Adipocyte (in vitro differentiated cells): ENCODE data around the gene CABLES1.

Experiments
- DNase-seq: peaks from one replicate; pipeline ENCODE4 v3.0.0-alpha.2; 2015; ENCODE audit warnings: low read depth
- H3K27me3 ChIP-seq: replicated peaks from 2 replicates; pipeline ENCODE4 v1.7.0; 2013; ENCODE audit warnings: mild to moderate bottlenecking, low read length, moderate library complexity; ENCODE audit not compliant: control insufficient read depth, insufficient read depth
- H3K36me3 ChIP-seq: 2 replicates; pipeline ENCODE4 v1.7.0; 2013; ENCODE audit warnings: low read length, mild to moderate bottlenecking, moderate library complexity; ENCODE audit not compliant: control insufficient read depth, insufficient read depth, severe bottlenecking
- H3K4me1 ChIP-seq: 2 replicates; pipeline ENCODE4 v1.7.0; 2013; ENCODE audit warnings: mild to moderate bottlenecking, low read length, moderate library complexity; ENCODE audit not compliant: control insufficient read depth, insufficient read depth
- H3K4me3 ChIP-seq: 2 replicates; pipeline ENCODE4 v1.7.0; 2013; ENCODE audit warnings: mild to moderate bottlenecking, low read length, moderate library complexity
- H3K9ac ChIP-seq: 2 replicates; pipeline ENCODE4 v1.7.0; 2013; ENCODE audit warnings: mild to moderate bottlenecking, low read length, moderate library complexity
- H3K9me3 ChIP-seq: 2 replicates; pipeline ENCODE4 v1.7.0; 2013; ENCODE audit warnings: mild to moderate bottlenecking, low read length, moderate library complexity; ENCODE audit not compliant: control insufficient read depth

The CABLES1 gene

GRCh38 chr18:23203891-23204432, 68.7 kb downstream of the CABLES1 start:
- Histone ChIP-seq H3K27me3 (no peaks in the 10 kb centered on the region), H3K9me3 (peaks cover 15% of the 10 kb centered on the region), H3K4me3 (no peak overlapping the region), H3K36me3 (peaks cover 49% of the 10 kb centered on the region), H3K4me1 (peaks cover 22% of the 10 kb centered on the region), H3K9ac (no peak overlapping the region)
- no peak for DNase-seq

DNA sequence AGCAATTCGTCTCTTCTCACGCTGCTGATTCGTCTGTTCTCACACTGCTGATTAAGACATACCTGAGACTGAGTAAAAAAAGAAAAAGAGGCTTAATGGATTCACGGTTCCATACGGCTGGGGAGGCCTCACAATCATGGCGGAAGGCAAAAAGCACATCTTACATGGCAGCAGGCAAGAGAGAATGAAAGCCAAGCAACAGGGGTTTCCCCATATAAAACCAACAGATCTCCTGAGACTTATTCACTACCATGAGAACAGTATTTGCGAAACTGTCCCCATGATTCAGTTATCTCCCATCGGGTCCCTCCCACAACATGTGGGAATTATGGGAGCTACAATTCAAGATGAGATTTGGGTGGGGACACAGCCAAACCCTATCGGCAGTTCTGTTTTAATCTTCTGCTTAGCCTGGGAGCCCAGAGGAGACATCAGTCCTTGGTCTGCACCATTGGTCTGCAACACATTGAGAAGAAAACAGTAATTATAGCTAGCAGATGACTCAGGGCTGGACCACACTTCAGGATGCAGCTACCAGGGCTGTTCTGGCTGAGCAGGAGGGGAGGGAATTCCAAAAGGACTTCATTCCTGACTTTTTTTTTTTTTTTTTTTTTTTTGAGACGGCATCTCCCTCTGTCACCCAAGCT, 69.4 kb downstream of the CABLES1 start:
- Histone ChIP-seq H3K9me3 (peaks cover 15% of the 10 kb centered on the region), H3K27me3 (no peaks in the 10 kb centered on the region), H3K36me3 (peaks cover 45% of the 10 kb centered on the region), H3K4me1 (peaks cover 16% of the 10 kb centered on the region), H3K9ac (no peak overlapping the region), H3K4me3 (no peak overlapping the region)
- no peak for DNase-seq

DNA sequence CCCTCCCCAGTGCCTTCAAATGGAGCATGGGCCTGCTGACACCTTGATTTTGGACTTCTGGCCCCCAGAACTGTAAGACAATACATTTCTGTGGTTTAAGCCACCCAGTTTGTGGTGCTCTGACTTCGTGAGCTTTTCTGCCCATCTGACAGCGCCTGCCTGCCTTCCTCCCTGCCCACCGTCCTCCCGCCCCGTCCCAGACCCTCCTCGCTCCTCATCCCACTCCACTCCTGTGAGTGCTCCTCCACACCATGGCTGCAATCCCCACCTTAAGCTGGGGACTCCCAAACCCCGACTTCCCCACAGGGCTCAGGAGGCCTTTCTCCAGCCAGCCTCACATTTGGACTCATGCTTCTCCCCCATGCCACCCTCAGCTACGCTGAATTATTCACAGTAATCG, 70.7 kb downstream of the CABLES1 start:
- peaks cover 15% of the 10 kb centered on the region for H3K9me3 ChIP-seq
- peaks cover 13% of the 10 kb centered on the region for H3K4me1 ChIP-seq
- H3K27me3 ChIP-seq, result no peaks in the 10 kb centered on the region
- peaks cover 51% of the 10 kb centered on the region for H3K36me3 ChIP-seq
- no peak for DNase-seq
- no peak overlapping the region for H3K9ac ChIP-seq
- no peak overlapping the region for H3K4me3 ChIP-seq

- Histone ChIP-seq H3K4me1 (peaks cover 9% of the 10 kb centered on the region), H3K36me3 (peaks cover 43% of the 10 kb centered on the region), H3K27me3 (no peaks in the 10 kb centered on the region), H3K9ac (no peak overlapping the region), H3K9me3 (peaks cover 15% of the 10 kb centered on the region), H3K4me3 (no peak overlapping the region)
- DNase-seq, result no peak
Observed at GRCh38 chr18:23207191-23207955, 72.1 kb downstream of the CABLES1 start.

DNA sequence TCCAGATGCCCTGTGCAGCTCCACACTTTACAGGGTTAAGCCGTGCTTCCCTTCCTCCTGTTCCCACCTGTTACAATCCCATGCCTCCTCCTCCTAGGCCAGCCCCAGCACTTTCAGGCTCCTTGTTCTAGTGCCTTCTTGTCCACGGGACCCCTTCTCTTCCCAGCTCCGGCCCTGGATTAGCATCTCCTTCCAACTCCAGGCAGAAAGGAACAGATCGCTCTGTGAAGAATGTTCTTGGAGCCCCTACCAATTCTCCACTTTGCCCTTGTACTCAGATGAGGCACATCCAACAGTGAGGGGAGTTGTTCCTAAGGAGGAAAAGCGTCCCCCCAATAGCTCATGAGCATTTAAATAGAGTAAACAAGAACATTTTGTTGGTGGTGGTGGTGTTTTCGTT, 72.7 kb downstream of the CABLES1 start:
- Histone ChIP-seq H3K36me3 (peaks cover 41% of the 10 kb centered on the region), H3K4me1 (peaks cover 15% of the 10 kb centered on the region), H3K9ac (no peak overlapping the region), H3K27me3 (no peaks in the 10 kb centered on the region), H3K4me3 (no peak overlapping the region), H3K9me3 (peaks cover 15% of the 10 kb centered on the region)
- no peak for DNase-seq

DNA sequence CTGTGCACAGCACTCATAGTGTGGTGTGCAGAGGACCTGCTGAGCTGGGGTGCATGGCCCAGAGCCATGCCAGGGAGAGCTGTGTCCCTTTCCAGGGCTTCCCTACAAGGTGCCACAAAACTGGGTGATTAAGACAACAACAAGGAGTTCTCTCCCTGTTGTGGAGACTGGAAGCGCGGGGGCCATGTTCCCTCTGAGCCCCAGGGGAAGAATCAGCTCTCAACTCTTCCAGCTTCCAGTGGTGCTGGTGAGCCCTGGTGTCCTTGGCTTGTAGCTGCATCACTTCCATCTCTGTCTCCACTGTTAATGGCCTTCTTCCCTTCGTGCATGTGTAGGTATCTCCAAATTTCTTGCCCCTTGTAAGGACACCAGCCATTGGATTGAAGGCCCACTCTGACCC, 73.3 kb downstream of the CABLES1 start:
- no peak for DNase-seq
- Histone ChIP-seq H3K9me3 (peaks cover 15% of the 10 kb centered on the region), H3K36me3 (peaks cover 36% of the 10 kb centered on the region), H3K4me3 (no peak overlapping the region), H3K27me3 (no peaks in the 10 kb centered on the region), H3K4me1 (peaks cover 21% of the 10 kb centered on the region), H3K9ac (no peak overlapping the region)

DNA sequence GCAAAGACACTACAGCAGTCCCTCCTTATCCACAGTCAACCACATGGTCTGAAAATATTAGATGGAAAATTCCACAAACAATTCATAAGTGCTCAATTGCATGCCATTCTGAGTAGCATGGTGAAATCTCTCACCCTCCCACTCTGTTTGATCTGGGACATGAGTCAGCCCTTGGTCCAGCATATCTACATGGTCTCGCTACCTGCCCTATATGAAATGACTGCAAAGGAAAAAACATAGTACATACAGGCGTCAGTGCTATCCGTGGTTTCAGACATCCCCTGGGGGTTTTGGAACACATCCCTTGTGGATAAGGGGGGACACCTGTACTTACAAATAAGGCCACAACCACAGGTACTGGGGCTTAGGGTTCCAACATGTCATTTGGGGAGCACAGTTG, 73.7 kb downstream of the CABLES1 start:
- no peak overlapping the region for H3K9ac ChIP-seq
- DNase-seq, result peak; percentile 14

DNA sequence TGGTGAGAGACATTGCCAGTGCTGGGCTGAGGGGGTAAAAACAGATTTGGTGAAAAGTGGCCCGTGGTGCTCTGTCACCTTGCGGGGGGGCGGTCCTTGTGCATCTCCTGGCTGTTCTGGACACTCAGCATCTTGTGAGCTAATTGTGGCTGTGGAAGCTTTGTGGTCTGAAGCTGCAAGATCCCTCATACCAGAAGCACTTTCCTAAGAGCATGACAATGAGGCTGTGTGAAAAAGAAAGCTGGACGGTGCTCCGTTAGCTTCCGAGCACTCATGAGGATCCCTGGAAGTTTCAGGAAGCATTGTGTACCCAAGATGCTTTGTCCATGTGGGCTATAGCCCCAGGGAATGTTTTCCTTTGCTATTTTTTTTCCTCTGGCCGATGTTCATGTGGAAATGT, 74.5 kb downstream of the CABLES1 start:
- H3K4me3 ChIP-seq, result no peak overlapping the region
- peaks cover 25% of the 10 kb centered on the region for H3K4me1 ChIP-seq
- H3K9ac ChIP-seq, result no peak overlapping the region
- DNase-seq, result no peak
- peaks cover 36% of the 10 kb centered on the region for H3K36me3 ChIP-seq
- peaks cover 6% of the 10 kb centered on the region for H3K9me3 ChIP-seq
- H3K27me3 ChIP-seq, result no peaks in the 10 kb centered on the region

More for the DNA sequence above, 73.7 kb downstream of the CABLES1 start:
- Histone ChIP-seq H3K4me1 (peaks cover 25% of the 10 kb centered on the region), H3K9me3 (peaks cover 12% of the 10 kb centered on the region), H3K27me3 (no peaks in the 10 kb centered on the region), H3K4me3 (no peak overlapping the region), H3K36me3 (peaks cover 36% of the 10 kb centered on the region)

DNA sequence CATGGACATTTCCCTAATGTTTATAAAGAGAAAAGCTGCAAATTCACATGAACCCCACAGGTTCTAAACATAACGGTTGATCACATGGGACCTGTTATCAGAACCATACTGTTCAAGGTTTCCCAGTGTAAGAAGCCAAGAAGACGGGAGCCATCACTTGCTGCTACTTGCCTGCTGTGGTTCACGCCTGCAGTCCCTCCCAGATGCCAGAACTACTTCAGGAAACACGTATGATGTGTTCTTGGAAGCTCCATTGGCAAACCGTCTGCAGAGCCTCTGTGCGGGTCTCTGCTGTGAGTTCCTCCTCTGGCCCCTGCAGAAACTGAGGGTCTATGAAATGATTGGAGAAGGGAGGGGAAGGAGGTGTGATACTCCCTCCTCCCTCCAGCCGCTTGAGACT, 75.2 kb downstream of the CABLES1 start:
- Histone ChIP-seq H3K9me3 (peaks cover 5% of the 10 kb centered on the region), H3K9ac (no peak overlapping the region), H3K4me3 (no peak overlapping the region), H3K27me3 (no peaks in the 10 kb centered on the region), H3K36me3 (peaks cover 43% of the 10 kb centered on the region), H3K4me1 (peaks cover 25% of the 10 kb centered on the region)
- DNase-seq, result no peak

DNA sequence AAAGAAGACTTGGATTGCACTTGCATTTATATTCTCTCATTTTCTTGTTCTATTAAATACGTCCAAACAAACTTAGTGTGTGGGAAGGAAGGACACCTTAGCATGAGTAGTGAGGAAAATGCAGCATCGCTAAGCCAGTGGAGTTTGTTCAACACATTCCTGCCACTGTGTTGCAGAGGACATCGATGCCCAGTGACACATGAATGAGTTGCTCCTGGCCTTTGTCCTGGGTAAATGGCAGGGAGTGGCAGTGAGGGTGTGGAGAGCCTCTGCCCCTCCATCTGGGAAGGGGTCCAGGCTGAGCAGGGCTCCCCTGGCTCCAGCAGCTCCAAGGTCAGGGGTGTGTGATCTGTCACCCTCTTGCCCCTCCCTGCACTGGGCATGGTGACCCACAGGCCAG, 75.9 kb downstream of the CABLES1 start:
- H3K4me1 ChIP-seq, result peaks cover 25% of the 10 kb centered on the region
- DNase-seq, result no peak
- peaks cover 5% of the 10 kb centered on the region for H3K9me3 ChIP-seq
- H3K36me3 ChIP-seq, result peaks cover 46% of the 10 kb centered on the region
- no peaks in the 10 kb centered on the region for H3K27me3 ChIP-seq
- H3K9ac ChIP-seq, result no peak overlapping the region
- no peak overlapping the region for H3K4me3 ChIP-seq

DNA sequence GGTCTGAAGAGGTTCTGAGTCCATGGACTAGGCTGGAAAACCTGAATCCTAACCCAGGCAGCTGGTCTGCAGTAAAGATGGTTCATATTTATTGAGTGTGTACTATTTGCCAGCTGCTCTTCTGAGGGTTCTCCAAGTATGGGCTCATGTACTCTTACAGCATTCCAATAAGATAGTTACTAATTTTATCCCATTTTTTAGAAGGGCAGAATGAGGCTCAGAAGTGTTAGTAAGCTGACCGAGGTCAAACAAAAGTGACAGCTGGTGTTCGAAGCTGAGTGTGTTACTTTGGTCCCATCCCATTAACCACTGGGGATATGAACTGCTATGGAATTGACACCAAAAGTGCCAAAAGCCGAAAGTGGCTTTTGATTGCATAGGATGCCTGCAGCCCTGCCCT, 76.9 kb downstream of the CABLES1 start:
- H3K4me3 ChIP-seq, result no peak overlapping the region
- H3K36me3 ChIP-seq, result peaks cover 56% of the 10 kb centered on the region
- no peak overlapping the region for H3K9ac ChIP-seq
- H3K27me3 ChIP-seq, result no peaks in the 10 kb centered on the region
- H3K9me3 ChIP-seq, result peaks cover 5% of the 10 kb centered on the region
- H3K4me1 ChIP-seq, result peaks cover 25% of the 10 kb centered on the region
- no peak for DNase-seq
